HepG2 (cell line): Measurements from ENCODE around the gene ZNF574. TPM values are rescaled to one million over a fixed set of nuclear protein-coding genes. Genes with fewer than 3 reads are reported as not detected.
A peak's percentile ranks its signal among the peaks of the same experiment; 100 is the strongest.

Source experiments
- DNMT1 ChIP-seq: sonication (generic); formaldehyde crosslinking; IDR thresholded peaks from 2 replicates; pipeline ENCODE4 v1.5.1; 2020; ENCODE audit warnings: mild to moderate bottlenecking, missing genetic modification reagents
- HMG20B ChIP-seq: conservative IDR thresholded peaks from 2 replicates; pipeline ENCODE4 v1.6.1; 2016; ENCODE audit warnings: missing genetic modification reagents, missing compliant biosample characterization
- HNRNPL ChIP-seq: fragments of 200-400 bp; formaldehyde crosslinking; IDR thresholded peaks from 2 replicates; pipeline ENCODE4 v1.6.1; 2017; ENCODE audit warnings: mild to moderate bottlenecking, low read depth, low read length
- IRX3 ChIP-seq: sonication (generic); formaldehyde crosslinking; IDR thresholded peaks from 2 replicates; pipeline ENCODE4 v1.8.1; 2023; ENCODE audit warnings: mild to moderate bottlenecking, low read depth, missing genetic modification reagents, borderline replicate concordance
- MAZ ChIP-seq, 2 experiments: sonication (generic) in 1 of 2; formaldehyde crosslinking in 1 of 2; IDR thresholded peaks; 2 replicates each; pipeline versions ENCODE4 v1.5.0 to v1.6.1; 2012 to 2020; ENCODE audit warnings: low read depth in 2 of 2, mild to moderate bottlenecking in 2 of 2, borderline replicate concordance in 1 of 2, improper control_type of control experiment in 1 of 2, low read length in 1 of 2, missing genetic modification reagents in 1 of 2, moderate library complexity in 1 of 2
- MED13 ChIP-seq: sonication (generic); formaldehyde crosslinking; IDR thresholded peaks from 2 replicates; pipeline ENCODE4 v1.5.0; 2020; ENCODE audit warnings: missing genetic modification reagents
- NBN ChIP-seq: fragments of 450-650 bp; conservative IDR thresholded peaks from 2 replicates; pipeline ENCODE4 v1.6.1; 2017
- ONECUT2 ChIP-seq: sonication (generic); formaldehyde crosslinking; IDR thresholded peaks from 2 replicates; pipeline ENCODE4 v1.4.0; 2020; ENCODE audit warnings: missing genetic modification reagents
- PRDM4 ChIP-seq: sonication (generic); formaldehyde crosslinking; IDR thresholded peaks from 2 replicates; pipeline ENCODE4 v1.9.0; 2021; ENCODE audit warnings: missing genetic modification reagents, borderline replicate concordance
- PRMT3 ChIP-seq: sonication (generic); formaldehyde crosslinking; IDR thresholded peaks from 2 replicates; pipeline ENCODE4 v1.8.1; 2022; ENCODE audit warnings: low read depth, mild to moderate bottlenecking, moderate library complexity, missing genetic modification reagents, borderline replicate concordance
- SMARCC2 ChIP-seq: fragments of 450-650 bp; IDR thresholded peaks from 2 replicates; pipeline ENCODE4 v1.6.1; 2017; ENCODE audit warnings: antibody characterized with exemption, mild to moderate bottlenecking
- ZBTB34 ChIP-seq: sonication (generic); formaldehyde crosslinking; IDR thresholded peaks from 2 replicates; pipeline ENCODE4 v1.8.0; 2022; ENCODE audit warnings: mild to moderate bottlenecking, missing genetic modification reagents
- ZMAT3 ChIP-seq: sonication (generic); formaldehyde crosslinking; conservative IDR thresholded peaks from 2 replicates; pipeline ENCODE4 v1.7.0; 2021; ENCODE audit warnings: missing genetic modification reagents
- ZNF331 ChIP-seq: sonication (generic); formaldehyde crosslinking; IDR thresholded peaks from 2 replicates; pipeline ENCODE4 v1.4.0; 2020; ENCODE audit warnings: missing genetic modification reagents
- ZNF446 ChIP-seq: sonication (generic); formaldehyde crosslinking; IDR thresholded peaks from 2 replicates; pipeline ENCODE4 v1.5.0; 2020; ENCODE audit warnings: mild to moderate bottlenecking, missing genetic modification reagents
- ZNF543 ChIP-seq: sonication (generic); formaldehyde crosslinking; IDR thresholded peaks from 2 replicates; pipeline ENCODE4 v1.4.0; 2020; ENCODE audit warnings: mild to moderate bottlenecking, missing genetic modification reagents
- ZNF574 ChIP-seq: sonication (generic); formaldehyde crosslinking; IDR thresholded peaks from 2 replicates; pipeline ENCODE4 v1.4.0; 2020; ENCODE audit warnings: missing genetic modification reagents
- ZNF724P ChIP-seq: sonication (generic); formaldehyde crosslinking; IDR thresholded peaks from 2 replicates; pipeline ENCODE4 v1.8.0; 2022; ENCODE audit warnings: missing genetic modification reagents, borderline replicate concordance
- polyA plus RNA-seq, 8 experiments: library from polyadenylated mRNA; depleted of rRNA in 3 of 8; stranded (reverse) in 7 of 8; unstranded in 1 of 8; fragments of >200 nt; fragmentation: Illumina TruSeq in 4 of 8; extraction: Trizol in 4 of 8; gene quantifications; 2 replicates each; pipeline versions ENCODE4 v1.2.1 to v1.2.3, GENCODE V29; 2011 to 2016; ENCODE audit warnings: low read depth in 4 of 8, missing spikeins in 1 of 8, mixed read lengths in 1 of 8; ENCODE audit not compliant: insufficient read depth in 1 of 8
- total RNA-seq, 5 experiments: library from RNA; depleted of rRNA; stranded (reverse); fragments of >200 nt; fragmentation: Illumina TruSeq; extraction: Trizol; gene quantifications; 2 replicates each; pipeline ENCODE4 v1.2.3, GENCODE V29; 2016; ENCODE audit warnings: low read depth in 1 of 5
- TF ChIP-seq, protein P1 (sequence below): sonication (generic); formaldehyde crosslinking; IDR thresholded peaks from 2 replicates; pipeline ENCODE4 v1.5.0; 2020; ENCODE audit warnings: mild to moderate bottlenecking, missing genetic modification reagents

ZNF574 gene
- total and polyA plus RNA-seq, 2 of the 13 experiments (the other 11 are each of a cell fraction or from before 2014, with no cell fraction given), result 7.7 to 7.9 TPM

DNA sequence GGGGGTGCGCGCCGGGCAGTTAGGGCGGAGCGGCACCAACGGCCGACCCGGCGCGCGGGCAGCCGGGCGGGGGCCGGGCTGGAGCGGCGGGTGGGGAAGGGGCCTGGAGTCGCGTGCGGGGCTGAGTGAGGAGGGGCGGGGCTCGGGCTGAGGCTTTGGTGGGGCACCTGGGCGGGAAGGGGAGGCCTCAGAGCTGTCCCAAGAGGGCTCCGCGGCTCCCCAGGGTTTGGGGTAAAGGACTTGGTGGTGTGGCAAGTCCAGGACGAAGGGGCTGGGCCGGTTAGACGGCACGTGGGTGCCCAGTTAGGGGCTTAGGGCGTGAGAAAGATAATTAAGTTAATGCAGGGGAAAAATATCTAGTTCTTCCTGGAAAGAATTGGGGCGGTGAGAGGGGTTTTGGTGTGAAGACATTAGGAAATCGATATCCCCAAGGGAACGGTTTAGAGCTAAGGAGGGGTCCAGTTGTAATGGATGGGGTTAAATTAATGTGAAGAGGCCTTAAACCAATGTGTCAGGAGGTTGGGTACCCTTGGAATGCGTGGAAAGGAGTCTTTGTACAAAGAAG is 496 bp downstream of the ZNF574 start (continued):
- TF ChIP-seq PRDM4 (CRISPR knock-in tag), result no peak
- no peak for TF ChIP-seq ZNF574
- TF ChIP-seq ZNF446 (CRISPR knock-in tag), result no peak
- TF ChIP-seq MAZ (IDR thresholded peaks at IDR 0.05; ENCODE audit: borderline replicate concordance, low read depth, low read length), result no peak
- TF ChIP-seq MAZ (CRISPR knock-in tag; IDR thresholded peaks at IDR 0.05; ENCODE audit: low read depth), result no peak
- TF ChIP-seq HNRNPL, result no peak
- 0 out of 2 replicates have a peak, but pooled peaks have one; percentile 5 for TF ChIP-seq ZMAT3 (CRISPR knock-in tag)
- no peak for TF ChIP-seq ZBTB34 (CRISPR knock-in tag)
- TF ChIP-seq HMG20B, result no peak
- TF ChIP-seq, protein P1, sequence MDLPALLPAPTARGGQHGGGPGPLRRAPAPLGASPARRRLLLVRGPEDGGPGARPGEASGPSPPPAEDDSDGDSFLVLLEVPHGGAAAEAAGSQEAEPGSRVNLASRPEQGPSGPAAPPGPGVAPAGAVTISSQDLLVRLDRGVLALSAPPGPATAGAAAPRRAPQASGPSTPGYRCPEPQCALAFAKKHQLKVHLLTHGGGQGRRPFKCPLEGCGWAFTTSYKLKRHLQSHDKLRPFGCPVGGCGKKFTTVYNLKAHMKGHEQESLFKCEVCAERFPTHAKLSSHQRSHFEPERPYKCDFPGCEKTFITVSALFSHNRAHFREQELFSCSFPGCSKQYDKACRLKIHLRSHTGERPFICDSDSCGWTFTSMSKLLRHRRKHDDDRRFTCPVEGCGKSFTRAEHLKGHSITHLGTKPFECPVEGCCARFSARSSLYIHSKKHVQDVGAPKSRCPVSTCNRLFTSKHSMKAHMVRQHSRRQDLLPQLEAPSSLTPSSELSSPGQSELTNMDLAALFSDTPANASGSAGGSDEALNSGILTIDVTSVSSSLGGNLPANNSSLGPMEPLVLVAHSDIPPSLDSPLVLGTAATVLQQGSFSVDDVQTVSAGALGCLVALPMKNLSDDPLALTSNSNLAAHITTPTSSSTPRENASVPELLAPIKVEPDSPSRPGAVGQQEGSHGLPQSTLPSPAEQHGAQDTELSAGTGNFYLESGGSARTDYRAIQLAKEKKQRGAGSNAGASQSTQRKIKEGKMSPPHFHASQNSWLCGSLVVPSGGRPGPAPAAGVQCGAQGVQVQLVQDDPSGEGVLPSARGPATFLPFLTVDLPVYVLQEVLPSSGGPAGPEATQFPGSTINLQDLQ (CRISPR knock-in tag), result peak; percentile 62; the same call in 1 of the 2 replicates
- TF ChIP-seq PRMT3 (CRISPR knock-in tag), result no peak
- peak; percentile 80; the same call in 1 of the 2 replicates for TF ChIP-seq ZNF724P
- no peak for TF ChIP-seq MED13
- TF ChIP-seq ZNF331 (CRISPR knock-in tag), result no peak
- TF ChIP-seq IRX3 (CRISPR knock-in tag), result 0 out of 2 replicates have a peak, but pooled peaks have one; percentile 15
- TF ChIP-seq ONECUT2 (CRISPR knock-in tag), result peak; percentile 60; the same call in 1 of the 2 replicates
- no peak for TF ChIP-seq ZNF543 (CRISPR knock-in tag)
- TF ChIP-seq DNMT1 (CRISPR knock-in tag), result no peak
- no peak for TF ChIP-seq SMARCC2
- no peak for TF ChIP-seq NBN
